ENCODE data around the gene MYOD1.

Gene MYOD1

DNA sequence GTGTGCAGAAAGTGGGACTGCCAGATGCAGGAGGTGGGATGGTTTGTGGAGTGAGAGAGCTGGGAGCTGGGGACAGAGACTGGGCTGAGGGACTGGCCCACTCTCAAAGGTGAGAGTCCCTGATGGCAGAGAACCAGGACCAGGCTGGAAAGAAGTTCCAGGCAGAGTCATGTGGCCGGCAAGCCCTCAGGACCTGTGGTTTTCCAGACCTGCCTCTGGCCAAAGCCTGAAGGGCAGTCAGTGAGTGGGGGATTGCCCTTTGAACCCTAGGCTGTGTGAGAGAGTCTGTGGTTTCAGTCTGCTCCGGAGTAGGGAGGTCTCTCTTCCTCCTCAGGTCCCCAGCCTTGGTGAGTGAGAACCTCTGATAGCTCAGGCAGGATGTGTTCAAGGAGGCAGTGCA lies 32.2 kb downstream of the MYOD1 start:
- no peak for DNase-seq

- no peak for DNase-seq
These were observed 32.8 kb downstream of the MYOD1 start for GRCh38 chr11:17752144-17752543.

- DNase-seq = no peak
These were observed 33.8 kb downstream of the MYOD1 start for GRCh38 chr11:17753153-17753552.

DNA sequence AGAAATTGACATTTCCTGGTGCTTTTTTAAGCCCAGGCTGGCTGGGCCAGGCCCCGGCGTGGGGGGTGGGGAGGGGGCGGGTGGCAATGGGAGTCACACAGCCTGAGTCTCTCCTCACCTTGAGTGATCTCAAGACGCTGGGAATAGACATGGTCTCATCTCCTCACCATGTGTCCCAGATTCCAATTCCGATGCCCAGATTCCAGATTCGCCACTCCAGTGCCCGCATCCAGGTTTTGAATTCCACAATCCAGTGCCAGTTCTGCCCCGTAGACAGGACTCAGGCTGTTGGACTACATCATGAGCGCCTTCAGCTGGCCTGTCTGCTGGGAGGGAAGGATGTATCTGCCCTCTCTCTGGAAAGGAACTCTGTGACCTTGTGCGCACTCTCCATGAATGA lies 34.3 kb downstream of the MYOD1 start:
- no peak for DNase-seq

- no peak for DNase-seq
These were observed 36.5 kb downstream of the MYOD1 start for GRCh38 chr11:17755891-17756290.

DNA sequence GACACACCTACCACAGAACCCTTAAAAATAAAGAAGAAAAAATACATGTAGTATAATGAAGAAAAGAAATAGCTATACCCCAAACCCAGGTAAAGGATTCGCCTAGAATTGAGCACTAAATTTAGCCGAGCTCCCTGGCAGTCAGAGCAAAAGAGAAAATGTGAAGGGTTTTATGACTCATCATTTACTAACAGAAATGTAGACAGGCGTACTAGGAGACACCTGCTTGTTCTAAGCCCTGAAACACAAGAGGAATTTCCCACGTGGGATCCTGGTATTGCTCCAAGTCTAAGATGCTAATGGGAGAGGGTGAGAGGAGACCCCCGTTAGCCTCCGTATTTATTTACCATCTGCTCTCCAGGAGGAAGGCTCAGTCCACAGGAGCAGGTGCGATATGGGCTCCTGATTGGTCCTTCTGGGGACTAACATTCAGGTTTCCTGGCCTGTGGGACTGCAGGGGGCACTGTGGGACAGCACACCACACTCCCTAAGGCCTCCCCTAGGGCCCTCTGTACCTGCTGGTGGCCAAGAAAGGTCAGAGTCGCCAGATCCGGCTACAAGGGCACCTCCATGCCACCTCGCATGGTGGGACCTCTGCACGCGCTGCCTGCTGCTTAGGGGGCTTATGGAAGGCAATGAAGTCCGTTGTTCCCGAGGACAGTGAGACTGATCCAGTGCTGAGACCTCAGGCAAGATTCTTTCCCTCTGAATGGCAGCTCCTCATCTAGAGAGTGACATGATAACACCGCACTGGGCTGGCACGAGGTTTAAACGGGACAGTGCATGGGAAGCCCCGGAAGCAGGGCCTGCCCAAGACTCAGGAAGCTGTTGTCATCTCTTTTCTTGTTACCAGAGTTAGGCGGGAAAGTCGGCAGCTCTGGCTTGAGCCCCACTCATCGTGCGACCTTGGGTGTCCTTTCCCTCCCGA lies 41.0 kb downstream of the MYOD1 start:
- no peak for DNase-seq

GRCh38 chr11:17762309-17762974 lies 43.1 kb downstream of the MYOD1 start:
- no peak for DNase-seq

DNA sequence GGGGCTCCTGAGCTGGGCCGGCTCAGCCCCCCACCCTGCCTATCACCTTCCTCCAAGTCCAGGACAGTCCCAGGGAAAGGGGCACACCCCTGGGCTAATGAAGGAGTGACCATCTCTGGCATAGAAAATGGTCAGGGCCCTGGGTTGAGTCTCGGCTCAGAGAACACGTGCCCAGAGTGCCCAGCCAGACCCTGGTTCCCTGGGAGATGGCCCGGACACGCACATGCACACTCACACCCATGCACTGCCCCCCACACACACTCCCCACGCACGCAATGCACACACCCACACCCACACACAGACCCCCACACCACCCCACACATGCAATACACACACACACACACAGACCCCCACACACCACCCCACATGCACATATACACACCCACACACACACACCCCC lies 43.9 kb downstream of the MYOD1 start:
- no peak for DNase-seq

DNA sequence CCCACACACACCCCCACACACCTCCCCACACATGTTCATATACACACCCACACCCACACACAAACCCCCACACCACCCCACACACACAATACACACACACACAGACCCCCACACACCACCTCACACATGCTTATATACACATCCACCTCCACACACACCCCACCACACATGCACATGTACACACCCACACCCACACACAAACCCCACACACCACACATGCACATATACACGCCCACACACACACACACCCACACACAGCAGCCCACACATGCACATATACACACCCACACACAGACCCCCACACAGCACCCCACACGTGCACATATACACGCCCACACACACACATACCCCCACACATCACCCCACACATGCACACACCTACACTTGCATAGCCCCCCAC lies 44.3 kb downstream of the MYOD1 start:
- no peak for DNase-seq

DNA sequence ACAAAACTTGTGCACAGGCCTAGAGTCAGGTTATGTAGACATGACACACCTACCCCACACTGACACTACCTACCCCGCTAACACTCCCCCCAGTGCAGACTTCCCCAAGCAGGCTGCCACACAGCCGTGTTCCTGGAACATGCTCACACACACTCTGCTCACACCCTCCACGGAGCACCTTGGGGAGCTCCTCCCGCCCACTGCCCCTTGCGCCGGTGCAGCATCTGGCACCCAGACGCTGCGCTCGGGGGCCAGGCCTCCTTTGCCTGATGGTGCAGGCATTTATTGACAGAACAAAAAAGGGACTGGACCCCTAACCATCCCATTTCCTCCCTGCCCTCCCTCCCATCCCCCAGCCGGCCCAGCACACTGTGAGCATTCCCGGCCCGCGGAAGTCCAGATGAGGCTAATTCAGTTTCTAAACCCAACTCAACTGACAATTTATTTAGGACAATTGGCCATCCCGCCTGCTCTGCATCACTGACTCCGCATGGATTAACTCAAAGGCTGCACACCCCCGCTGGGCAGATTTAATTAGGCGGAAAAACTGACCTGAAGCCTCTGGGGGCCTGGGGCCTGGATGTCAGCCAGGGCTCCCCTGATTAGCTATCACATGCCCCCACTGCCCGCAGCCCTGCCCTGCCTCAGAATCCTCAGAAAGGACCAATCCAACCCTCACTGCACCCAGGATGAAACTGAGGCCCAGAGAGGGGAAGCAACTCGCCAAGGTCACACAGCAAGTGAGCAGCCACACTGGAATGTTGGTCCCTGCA lies 45.3 kb downstream of the MYOD1 start:
- no peak for DNase-seq

DNA sequence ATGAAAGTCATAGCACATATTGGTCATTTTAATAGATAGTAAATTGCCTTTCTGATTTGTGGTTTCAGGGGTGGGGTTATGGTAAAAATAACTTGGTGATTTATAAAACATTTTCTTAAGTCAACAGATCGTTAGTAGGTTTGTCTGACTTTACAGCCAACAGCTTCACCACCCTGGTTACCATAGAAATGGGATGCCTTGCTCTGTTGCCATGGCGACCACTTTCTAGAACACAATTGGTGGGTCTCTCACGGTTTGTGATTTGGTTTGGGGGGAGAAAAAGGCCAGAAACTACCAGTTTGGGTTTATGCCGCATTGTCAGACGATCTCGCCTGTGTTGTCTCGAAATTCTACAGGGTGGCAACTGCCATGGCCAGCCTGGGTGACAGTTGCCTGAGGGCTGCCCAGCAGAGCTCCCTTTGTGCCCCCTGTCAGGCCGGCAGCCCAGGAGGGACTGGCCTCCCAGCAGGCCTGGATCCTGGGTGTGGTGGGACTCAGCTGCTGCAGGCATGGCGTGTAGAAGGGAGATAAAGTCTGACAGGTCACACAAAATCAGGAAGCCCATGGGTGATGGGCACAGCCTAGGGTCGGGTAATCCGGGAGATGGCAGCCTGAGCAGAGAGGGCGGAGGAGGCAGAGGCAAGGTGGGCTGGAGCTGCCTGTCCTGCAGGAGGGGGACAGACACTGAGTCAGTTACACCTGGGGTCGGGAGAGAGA lies 46.1 kb downstream of the MYOD1 start:
- no peak for DNase-seq

GRCh38 chr11:17766073-17766359 lies 46.6 kb downstream of the MYOD1 start:
- DNase-seq = no peak

GRCh38 chr11:17766590-17766989 lies 47.2 kb downstream of the MYOD1 start:
- DNase-seq = no peak

GRCh38 chr11:17767301-17767885 lies 48.0 kb downstream of the MYOD1 start:
- DNase-seq = no peak

GRCh38 chr11:17767914-17768313 lies 48.5 kb downstream of the MYOD1 start:
- no peak for DNase-seq

DNA sequence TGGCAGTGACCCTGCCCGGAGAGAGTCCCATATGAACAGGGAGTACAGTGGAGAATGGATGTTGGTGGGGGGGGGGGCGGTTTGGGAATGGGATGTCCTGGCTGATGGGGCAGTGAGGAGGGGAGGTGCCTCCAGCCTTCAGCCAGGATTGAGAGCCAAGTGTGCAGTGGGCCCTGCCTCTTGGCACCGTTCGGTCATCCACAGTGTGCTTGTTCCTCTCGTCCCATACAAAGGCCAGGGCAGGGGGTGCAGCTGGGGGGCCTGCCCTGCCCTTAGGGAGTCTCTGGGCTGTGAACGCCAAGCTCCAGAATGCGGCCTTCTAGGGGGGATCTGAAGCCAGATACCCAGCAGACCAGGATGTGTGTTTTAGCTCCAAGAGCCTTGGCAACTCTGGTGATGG lies 49.2 kb downstream of the MYOD1 start:
- DNase-seq = no peak

GRCh38 chr11:17769218-17769617 lies 49.8 kb downstream of the MYOD1 start:
- no peak for DNase-seq

DNA sequence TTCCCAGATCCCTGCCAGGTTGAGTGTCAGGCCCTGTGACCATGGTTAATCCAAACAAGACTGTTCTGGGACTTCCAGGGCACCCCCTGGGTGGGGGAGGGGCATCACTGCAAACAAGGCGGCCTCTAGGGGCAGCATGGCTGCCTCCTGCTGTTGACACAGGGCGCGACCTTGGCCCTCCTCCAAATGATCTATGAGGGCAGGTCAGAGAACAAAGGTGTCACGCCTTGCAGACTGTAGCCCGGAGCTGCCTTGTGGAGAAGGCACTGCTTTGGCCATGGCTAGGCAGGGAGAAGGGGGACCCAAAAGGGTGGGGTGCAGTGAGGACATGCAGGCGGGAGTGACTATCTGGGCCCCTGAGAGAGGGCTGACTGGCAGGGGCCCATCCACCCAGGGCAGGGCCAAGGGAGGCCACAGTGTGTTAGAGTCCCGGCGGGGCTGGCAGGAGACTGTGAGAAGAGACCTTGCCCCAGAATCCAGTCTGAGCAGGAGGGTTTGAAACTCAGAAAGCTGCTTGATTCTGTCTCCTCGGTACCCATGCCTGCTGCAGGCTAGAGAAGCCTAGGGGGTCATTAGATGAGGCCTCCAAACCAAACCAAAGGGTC lies 50.8 kb downstream of the MYOD1 start:
- DNase-seq = no peak

DNA sequence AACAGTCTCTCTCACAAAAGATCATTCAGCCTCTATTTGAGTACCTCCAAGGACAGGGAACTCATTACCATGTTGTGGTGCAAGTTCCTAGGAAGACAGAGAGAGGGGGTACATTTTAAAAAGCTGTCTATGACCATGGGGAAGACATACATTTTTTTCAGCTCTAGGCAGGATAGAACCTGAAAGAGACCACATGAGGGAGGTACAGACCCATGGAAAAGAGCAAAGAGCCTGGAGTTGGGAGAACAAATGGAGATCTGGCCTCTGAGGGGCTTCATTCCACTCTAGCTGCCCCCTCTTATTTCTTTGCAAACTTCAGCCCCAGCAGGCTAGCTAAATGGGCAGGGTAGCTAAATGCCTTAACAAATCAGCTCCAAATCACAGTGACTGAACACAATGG lies 51.5 kb downstream of the MYOD1 start:
- DNase-seq = no peak

DNA sequence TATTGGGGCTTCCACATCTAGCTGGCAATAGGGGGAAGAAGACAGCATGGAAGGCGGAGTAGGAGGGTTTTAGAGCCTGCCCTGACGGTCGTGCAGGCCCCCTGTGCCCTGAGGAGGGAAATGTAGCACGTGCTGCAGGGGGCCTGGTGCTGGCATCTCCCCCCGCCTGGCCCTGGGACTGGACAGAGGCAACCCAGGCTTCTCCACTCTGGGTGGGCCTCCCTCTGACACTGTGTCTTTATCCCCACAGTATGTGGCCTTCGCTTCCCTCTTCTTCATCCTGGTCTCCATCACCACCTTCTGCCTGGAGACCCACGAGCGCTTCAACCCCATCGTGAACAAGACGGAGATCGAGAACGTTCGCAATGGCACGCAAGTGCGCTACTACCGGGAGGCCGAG lies 52.0 kb downstream of the MYOD1 start:
- DNase-seq = no peak
